ENCODE results near the gene CUL7. TPM values are rescaled to one million over a fixed set of nuclear protein-coding genes. Genes with fewer than 3 reads are reported as not detected.

The CUL7 gene
- total RNA-seq, 1 experiment from 2014 or later = 20.8 TPM

GRCh38 chr6:43007126-43007525, 46.5 kb downstream of the CUL7 start (continued):
- TF ChIP-seq CTCF (IDR thresholded peaks at IDR 0.05) (no peak), MXD4 (CRISPR knock-in tag; IDR thresholded peaks at IDR 0.05; ENCODE audit: borderline replicate concordance) (no peak)

- no peak for DNase-seq (ENCODE audit: low spot score)
- no peak for ATAC-seq
- Mint-ChIP-seq H3K27me3 (ENCODE audit: low read depth) (no peaks in the 10 kb centered on the region), H3K27ac (no peak overlapping the region), H3K4me3 (no peak overlapping the region), H3K4me1 (peaks cover 4% of the 10 kb centered on the region; the same call in 1 of the 2 replicates), H3K9me3 (no peaks in the 10 kb centered on the region), H3K36me3 (peaks cover 37% of the 10 kb centered on the region)
- ChIA-PET POLR2A (interaction anchor here (1.5 kb wide), 1 partner anchor 9 kb away, joined by 5 read pairs; no protein-coding TSS in a partner anchor), CTCF (no interaction called here)
- no peak for TF ChIP-seq ATF6 (CRISPR knock-in tag; IDR thresholded peaks at IDR 0.05)
- no peak for TF ChIP-seq ZNF281 (CRISPR knock-in tag; IDR thresholded peaks at IDR 0.05)
- no peak for TF ChIP-seq USF2 (CRISPR knock-in tag; IDR thresholded peaks at IDR 0.05)
- no peak for TF ChIP-seq E2F4 (CRISPR knock-in tag; IDR thresholded peaks at IDR 0.05; ENCODE audit: borderline replicate concordance, low read depth)
- no peak for TF ChIP-seq ATF2 (CRISPR knock-in tag; IDR thresholded peaks at IDR 0.05; ENCODE audit: borderline replicate concordance, low read depth)
- TF ChIP-seq ZNF121 (CRISPR knock-in tag; IDR thresholded peaks at IDR 0.05) = no peak
- TF ChIP-seq TP53 (CRISPR knock-in tag; IDR thresholded peaks at IDR 0.05) = no peak
- TF ChIP-seq SMAD3 (CRISPR knock-in tag; IDR thresholded peaks at IDR 0.05; ENCODE audit: borderline replicate concordance) = no peak
- no peak for TF ChIP-seq MAX (CRISPR knock-in tag; IDR thresholded peaks at IDR 0.05)
- no peak for TF ChIP-seq GRHL2 (CRISPR knock-in tag; IDR thresholded peaks at IDR 0.05; ENCODE audit: insufficient replicate concordance, severe bottlenecking)
Measured at GRCh38 chr6:43006251-43006650, 47.4 kb downstream of the CUL7 start.
